Left cardiac atrium (tissue), 4 donors: ENCODE data around the gene ADM2. TPM values are rescaled to one million over a fixed set of nuclear protein-coding genes. Genes with fewer than 3 reads are reported as not detected.

Source experiments
- ATAC-seq, 2 donors: fragments of 200-7000 bp; cut with Tn5 transposase; one replicate each; pipeline ENCODE4 v1.9.1; 2020; ENCODE audit warnings: mild to moderate bottlenecking in 2 of 2, moderate library complexity in 2 of 2
- DNase-seq: peaks from one replicate; pipeline ENCODE4 v3.0.0-alpha.2; 2020
- intact Hi-C, 2 donors: fragments of 100-400 bp; cut with DNase I; formaldehyde crosslinking; loops; one replicate each; pipeline versions ENCODE4 v1.14.1 to v1.15.1; 2022 to 2023
- total RNA-seq, 2 donors: library from RNA; stranded (reverse); fragmentation: NEBNext Ultra II Directional; extraction: Animal tissue kit (Norgen Biotek cat#: 25700); gene quantifications; one replicate each; pipeline ENCODE4 v1.2.1, GENCODE V29; 2021
- donor health status: DM: no; HTN: yes; CAD: no.
- donor health status: DM: no; HTN: yes; CAD: no; lungs with severe emphysema.
- donor health status: DM: yes; HTN: yes; CAD: no.
- donor health status: Dilated cardiomyopathy.

ADM2 gene
- total RNA-seq, 2 donors from 2014 or later: 0.15 to 0.52 TPM

DNA sequence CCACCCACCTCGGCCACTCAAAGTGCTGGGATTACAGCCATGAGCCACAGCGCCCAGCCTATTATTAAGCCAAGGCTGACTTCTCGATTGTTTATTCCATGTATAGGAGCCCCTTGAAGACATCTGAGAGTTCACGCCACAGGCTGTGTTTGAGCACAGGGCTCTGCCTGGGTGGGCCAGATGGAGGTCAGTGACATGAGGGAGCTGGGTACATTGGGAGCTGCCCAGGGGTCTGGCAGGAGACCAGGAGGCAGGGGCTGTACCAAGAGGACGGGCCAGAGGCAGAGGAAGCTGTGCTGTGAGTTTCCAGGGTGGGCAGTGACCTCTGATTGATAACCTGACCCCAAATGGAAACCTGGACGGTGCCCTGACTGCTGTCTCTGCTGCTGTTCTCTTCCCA is 20.8 kb downstream of the ADM2 start:
- DNase-seq (no peak), ATAC-seq (no peak)

DNA sequence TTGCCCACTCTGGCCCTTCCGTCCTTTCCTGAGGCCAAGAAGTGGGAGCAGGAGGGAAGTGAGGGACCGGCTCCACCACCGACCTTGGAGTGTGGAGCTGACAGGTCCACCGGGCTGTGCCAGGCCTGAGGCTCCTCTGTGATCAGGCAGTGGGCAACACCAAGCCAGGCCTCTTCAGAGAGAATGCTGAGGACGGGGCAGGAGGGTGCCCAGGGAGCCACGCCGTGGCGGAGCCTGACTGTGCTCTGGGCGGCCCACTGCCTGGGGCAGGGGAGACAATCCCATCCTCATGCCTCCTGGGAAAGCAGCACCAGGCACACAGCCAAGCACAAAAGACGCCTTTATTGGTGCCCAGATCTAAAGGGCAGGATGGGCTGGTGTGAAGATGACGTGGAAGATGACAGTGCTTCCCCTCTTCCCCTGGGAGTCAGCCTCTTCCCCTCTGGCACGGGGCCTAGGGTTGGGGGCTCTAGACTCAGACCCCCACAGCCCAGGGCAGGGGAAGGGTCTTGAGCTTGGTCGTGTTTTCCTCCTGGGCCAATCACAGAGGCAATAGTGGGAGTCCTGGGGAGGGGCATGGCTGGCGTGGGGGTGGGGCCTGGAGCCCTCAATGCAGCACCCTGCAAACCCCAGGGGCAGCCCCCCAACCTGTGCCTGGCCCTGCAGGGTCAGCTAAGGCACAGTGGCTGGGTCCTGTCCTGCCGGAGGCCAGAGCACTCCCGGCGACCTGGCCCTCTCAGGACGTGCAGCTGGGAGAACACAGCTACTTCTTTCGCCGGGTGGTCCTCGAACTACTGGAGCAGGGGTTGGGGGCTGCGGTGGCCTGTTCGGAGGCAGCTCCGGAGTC is 21.5 kb downstream of the ADM2 start:
- DNase-seq (no peak), ATAC-seq (no peak)
- intact Hi-C loops: loop anchor here in 1 of 2 donors (10.0 kb wide), 1 partner anchor 258 kb away; the partner anchor contains the start of gene TUBGCP6

More for the DNA sequence above, 20.8 kb downstream of the ADM2 start:
- intact Hi-C loops: loop anchor here in 1 of 2 donors (10.0 kb wide), 1 partner anchor 257 kb away; the partner anchor contains the start of gene TUBGCP6

DNA sequence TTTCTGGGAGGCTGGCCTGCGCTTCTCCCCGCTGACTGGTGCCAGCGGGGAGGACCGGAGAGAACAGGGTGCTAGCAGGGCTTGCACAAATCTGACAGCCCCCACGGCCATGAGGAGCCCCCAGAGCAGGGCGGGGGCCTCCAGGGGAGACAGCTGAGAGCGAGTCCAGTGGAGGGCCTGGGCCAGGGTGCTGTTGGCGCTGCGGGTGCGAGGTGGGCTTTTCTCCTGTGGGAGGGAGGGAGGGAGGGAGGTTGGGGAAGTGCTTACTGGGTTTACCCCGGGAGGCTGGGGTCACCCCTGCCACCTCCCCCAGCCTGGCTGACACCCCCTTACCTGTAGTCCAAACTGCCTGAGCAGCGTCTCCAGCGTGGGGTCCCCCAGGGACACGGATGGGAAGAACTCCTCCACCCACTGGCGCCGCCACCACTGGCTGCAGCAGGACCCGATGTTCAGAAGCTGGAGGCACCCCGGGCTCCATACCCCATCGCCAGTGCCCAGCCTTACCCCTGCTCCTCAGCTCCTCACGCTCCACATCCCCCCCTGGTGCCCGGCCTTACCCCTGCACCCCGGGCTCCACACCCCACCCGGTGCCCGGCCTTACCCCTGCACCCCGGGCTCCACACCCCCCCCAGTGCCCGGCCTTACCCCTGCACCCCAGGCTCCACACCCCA is 22.3 kb downstream of the ADM2 start:
- ATAC-seq: no peak
- no peak for DNase-seq
- intact Hi-C loops: loop anchor here in 1 of 2 donors (10.0 kb wide), 1 partner anchor 259 kb away; the partner anchor contains the start of gene TUBGCP6

DNA sequence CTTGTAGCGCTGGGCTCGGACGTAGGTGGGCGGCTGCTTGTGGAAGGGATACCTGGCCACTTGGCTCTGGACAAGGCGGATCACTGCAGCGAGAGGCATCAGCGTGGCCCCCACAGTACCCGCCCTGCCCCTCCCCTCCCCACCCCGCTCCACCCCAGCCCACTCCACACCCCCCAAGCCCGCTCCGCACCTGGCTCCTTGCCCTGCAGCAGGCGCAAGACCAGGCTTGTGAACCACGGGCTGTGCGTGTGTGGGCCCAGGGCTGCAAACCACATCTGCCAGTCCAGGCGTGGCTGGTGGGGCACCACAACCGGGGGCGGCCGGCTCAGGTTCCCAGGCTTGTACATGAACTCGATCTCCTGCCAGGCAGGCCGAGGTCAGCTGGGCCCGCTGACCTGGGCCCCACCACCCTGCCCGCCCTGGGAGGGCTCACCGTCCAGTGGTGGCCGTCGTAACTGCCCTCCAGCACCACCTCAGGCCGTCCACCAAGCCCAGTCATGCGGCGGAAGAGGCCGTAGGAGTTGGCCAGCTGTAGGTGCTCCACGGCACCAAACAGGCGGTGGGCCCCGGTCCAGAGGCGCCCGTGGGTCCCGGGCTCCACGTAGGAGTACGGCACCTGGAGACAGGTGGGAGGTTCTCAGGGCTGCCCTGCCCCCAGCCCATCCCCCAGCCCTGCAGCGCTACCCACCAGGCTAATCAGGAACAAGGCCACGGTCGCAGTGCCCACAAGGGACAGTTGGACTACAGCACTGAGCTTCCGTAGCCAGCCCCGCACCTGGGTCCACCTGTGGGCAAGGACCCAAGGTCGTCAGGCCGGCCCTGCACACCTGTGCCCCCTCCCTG is 23.2 kb downstream of the ADM2 start:
- intact Hi-C loops: loop anchor here in 1 of 2 donors (10.0 kb wide), 1 partner anchor 260 kb away; the partner anchor contains the start of gene TUBGCP6
- DNase-seq (no peak), ATAC-seq (no peak)

DNA sequence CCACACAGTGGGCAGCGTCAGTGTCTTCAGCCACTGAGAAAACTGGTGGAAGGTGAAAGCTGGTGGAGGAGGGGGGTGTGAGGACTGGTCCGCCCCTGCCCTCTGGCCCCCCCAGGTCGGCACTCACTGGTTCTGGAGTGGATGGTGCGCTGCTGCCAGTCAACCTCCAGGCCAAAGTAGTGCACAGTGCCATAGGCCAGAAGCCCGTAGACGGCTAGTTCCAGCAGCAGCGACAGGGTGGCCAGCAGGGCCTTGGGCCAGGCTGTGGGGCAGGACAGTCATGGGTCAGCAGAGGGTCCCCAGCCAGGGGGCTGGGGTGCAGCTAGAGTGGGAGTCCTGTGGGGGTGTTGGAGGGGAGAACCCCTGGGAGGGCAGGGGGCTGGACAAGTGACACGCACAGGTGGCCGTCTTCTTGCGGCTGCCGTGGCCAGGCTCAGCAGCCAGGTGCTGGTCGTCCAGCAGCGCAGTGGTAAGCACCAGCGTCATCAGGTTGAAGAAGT is 24.0 kb downstream of the ADM2 start:
- intact Hi-C loops: loop anchor here in 1 of 2 donors (10.0 kb wide), 1 partner anchor 261 kb away; the partner anchor contains the start of gene TUBGCP6
- DNase-seq (no peak), ATAC-seq (no peak)

DNA sequence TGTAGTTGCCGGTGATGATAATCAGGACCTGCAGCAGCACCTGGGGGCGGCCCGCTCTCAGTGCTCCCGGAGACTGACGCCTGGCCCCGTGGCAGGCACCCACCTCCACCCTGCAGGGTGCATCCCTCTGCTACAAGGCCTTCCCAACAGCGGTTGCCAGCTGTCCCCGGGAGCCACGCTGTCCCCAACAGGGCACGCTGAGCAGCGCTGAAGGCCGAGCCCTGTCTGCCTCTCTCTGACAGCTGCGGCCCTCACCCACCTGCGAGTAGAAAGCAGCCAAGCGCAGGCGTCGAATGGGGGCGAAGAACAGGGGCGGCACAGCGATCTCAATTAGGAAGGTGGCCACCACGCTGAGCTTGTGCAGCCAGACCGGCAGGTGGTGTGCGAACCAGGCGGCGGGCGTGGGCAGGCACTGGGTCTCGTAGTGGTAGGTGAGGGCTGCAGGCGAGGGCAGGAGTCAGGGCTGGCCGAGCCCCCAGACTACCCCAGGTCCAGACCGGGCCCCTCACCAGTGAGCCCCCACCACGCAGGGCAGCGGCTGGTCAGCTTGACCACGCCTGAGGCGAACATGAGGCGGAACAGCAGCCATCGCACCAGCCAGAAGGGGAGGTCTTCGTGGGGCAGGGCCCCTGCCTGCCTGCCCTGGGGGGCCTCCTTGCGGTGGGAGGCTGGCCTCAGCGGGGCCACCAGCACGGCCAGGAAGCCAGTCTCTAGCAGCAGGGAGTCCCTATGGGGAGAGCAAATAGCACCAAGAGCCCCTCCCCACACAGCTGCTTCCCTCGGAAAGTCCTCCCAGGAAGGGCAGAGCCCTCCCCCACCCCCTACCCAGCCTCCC is 24.6 kb downstream of the ADM2 start:
- DNase-seq: no peak
- no peak for ATAC-seq
- intact Hi-C loops: loop anchor here in 1 of 2 donors (10.0 kb wide), 1 partner anchor 261 kb away; the partner anchor contains the start of gene TUBGCP6

DNA sequence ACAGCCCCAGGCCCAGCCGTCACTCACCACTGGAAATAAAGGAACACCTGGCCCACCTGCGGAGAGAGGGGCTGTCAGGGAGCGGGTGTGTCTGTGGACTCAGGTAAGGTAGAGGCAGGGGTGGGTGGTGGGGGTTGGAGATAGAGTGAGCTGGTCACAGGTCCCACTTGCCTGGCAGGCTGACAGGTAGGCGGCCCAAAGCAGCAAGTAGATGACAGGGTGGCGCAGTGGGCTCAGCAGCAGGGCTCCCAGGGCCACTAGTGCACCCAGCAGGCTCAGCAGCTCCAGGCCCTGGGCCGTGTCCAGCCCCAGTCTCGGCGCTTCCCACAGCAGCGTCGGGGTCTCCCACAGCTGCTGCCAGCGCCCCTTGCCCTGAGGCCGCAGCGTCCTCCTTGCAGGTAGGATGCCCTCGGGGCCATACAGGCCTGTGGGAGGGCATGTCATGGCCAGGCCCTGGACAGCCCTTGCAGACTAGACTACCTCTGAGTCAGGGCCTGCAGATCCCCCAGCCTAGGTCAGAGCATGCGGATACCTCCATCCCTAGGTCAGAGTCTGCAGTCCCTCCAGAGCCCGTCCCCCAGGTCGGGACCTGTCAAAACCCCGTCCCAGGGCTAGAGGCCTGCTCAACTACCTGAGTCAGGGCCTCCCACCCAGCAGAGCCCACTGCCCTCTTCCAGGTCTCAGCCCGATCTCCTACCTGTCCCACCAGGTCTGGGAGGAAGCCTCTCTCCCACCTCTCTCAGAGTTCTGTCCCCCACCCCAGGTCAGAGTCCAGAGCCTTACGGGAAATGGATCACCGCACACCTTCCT is 25.5 kb downstream of the ADM2 start:
- DNase-seq (no peak), ATAC-seq (peak in 1 of 2 donors; percentile 12)
- intact Hi-C loops: loop anchor here in 1 of 2 donors (10.0 kb wide), 1 partner anchor 262 kb away; the partner anchor contains the start of gene TUBGCP6

DNA sequence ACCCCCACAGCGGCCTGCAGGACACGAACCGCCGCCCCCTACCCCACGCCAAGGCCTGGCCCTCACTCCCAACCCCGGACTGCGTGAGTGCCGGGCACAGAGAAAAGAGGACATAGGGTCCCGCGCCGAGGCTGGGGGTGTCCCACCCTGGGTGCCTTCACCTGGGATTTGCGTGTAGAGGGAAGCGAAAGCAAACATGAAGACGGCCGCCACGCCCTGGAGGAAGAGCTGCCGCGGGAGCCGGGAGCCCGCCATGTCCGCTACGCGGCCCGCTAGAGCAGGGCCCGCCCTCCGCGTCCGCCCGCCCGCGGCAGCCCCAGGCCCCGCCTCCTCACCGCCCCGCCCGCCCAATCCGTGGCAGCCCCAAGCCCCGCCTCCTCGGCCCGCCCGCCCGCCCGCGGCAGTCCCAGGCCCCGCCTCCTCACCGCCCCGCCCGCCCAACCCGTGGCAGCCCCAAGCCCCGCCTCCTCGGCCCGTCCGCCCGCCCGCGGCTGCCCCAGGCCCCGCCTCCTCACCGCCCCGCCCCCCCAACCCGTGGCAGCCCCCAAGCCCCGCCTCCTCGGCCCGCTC is 26.2 kb downstream of the ADM2 start, which contains the start of gene LMF2:
Gene LMF2, minus strand, starts transcription at position 282 of the 570 bp plus-strand sequence. Its CDS starts 27 bp downstream, at position 255.
- DNase-seq: peak; percentile 91
- intact Hi-C loops: loop anchor here in 1 of 2 donors (10.0 kb wide), 1 partner anchor 263 kb away; the partner anchor contains the start of gene TUBGCP6
- ATAC-seq: peak; percentile 84 to 88

DNA sequence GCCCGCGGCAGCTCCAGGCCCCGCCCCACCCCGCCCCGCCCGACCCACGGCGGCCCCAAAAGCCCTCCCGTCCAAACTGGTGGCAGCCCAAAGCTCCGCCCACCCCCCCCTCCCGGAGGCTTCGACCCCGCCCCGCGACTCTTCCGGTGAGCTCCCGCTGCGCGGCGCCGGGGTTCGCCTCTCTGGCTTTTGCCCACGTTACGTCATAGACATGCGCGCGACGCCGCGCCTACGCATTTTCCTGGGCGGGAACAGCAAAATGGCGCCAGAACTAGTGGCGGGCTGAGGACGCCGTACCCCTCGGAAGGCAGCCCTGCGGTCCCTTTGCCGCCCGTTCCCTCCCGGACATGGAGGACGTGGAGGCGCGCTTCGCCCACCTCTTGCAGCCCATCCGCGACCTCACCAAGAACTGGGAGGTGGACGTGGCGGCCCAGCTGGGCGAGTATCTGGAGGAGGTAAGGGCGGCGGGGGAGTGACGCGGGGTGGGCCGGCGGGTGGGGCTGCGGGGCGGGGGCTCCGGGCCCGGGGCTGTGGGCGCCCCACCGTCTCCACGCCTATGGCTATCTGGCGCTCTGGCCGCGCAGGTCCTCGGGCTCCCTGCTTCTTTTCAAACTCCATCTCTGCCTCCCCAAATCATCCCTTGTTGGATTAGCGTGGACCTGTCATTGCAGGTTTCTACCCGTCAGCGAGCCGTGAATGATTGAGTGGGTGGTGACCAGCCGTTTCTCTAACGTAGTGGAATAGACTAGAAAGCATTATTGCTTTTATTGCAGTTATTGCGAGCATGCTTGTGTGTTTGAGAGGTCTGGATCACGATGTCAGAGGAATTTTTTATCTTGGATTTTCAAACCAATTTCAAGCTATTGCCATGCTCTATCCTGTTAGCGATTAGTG is 26.9 kb downstream of the ADM2 start, which contains the start of gene NCAPH2:
Gene NCAPH2, plus strand, starts transcription at position 234 of the 894 bp plus-strand sequence. Its CDS starts 114 bp downstream, at position 348.
- DNase-seq (peak; percentile 96), ATAC-seq (peak; percentile 80 to 85)
- intact Hi-C loops: loop anchor here in 1 of 2 donors (10.0 kb wide), 1 partner anchor 263 kb away; the partner anchor contains the start of gene TUBGCP6

DNA sequence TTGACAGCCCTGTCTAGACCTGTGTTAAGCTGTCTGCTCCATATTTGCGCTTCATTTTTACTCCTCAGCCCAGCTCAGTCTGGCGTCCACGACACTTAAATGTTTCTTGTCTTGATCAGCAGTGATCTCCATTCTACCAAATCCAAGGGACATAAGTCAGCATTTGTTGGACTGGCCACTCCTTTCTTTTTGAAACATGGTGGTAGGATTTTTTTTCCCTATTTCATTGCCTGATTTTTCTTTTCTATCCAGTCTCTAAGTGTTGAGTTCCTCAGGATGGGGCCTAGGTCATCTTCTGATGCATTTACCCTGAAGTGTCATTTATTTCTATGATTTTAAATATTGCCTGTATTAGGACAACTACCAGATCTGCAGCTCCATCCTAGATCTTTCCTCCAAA is 27.6 kb downstream of the ADM2 start:
- no peak for ATAC-seq

DNA sequence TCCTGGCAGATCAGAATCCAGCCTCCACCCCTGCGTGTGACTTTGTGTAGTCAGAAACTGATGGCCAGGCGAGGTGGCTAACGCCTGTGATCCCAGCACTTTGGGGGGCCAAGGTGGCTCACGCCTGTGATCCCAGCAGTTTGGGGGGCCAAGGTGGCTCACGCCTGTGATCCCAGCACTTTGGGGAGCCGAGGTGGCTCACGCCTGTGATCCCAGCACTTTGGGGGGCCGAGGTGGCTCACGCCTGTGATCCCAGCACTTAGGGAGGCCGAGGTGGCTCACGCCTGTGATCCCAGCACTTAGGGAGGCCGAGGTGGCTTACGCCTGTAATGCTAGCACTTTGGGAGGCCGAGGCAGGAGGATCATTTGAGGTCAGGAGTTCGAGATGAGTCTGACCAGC is 31.8 kb downstream of the ADM2 start:
- ATAC-seq: no peak
- DNase-seq: no peak
- intact Hi-C loops: no loop called here

More for the DNA sequence above, 27.6 kb downstream of the ADM2 start:
- no peak for DNase-seq
- intact Hi-C loops: loop anchor here in 1 of 2 donors (10.0 kb wide), 1 partner anchor 264 kb away; the partner anchor contains the start of gene TUBGCP6

DNA sequence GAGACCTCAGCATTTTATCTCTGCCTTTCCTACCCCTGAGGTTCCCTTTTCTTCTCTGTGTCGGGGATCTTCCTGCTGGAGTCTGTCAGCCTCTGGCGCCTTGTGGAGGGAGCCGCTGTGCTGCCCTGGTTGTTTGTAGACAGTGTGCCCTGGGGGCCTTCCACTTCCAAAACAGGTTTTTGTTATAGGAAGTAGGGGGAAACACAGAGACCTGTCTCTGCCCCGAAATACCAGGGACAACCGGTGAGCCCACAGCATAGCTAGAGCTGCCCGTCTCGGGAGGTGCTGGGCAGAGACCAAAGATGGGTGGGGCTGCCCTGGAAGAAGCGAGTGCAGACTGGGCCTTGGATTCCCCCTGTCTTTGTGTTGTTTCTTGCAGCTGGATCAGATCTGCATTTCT is 34.7 kb downstream of the ADM2 start:
- DNase-seq (no peak), ATAC-seq (no peak)
- intact Hi-C loops: no loop called here

DNA sequence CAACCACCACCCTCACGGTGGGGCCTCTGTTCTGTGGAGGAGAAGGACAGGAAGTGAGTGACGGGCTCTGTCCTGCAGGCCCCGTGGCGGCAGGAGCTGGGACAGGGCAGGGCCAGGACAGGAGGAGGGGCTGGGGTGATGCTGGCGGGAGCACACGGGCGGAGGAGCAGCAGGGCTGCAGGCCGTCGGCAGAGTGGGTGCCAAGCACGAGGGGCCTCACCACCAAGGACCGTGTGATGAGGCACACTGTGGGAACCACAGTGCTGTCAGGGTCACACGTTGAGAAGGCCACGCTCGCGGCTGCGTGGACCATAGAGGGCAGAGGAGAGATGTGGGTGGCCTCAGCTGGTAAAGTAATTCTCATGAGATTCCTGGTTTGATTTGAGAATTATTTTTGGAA is 35.5 kb downstream of the ADM2 start:
- no peak for ATAC-seq
- intact Hi-C loops: no loop called here
- no peak for DNase-seq

DNA sequence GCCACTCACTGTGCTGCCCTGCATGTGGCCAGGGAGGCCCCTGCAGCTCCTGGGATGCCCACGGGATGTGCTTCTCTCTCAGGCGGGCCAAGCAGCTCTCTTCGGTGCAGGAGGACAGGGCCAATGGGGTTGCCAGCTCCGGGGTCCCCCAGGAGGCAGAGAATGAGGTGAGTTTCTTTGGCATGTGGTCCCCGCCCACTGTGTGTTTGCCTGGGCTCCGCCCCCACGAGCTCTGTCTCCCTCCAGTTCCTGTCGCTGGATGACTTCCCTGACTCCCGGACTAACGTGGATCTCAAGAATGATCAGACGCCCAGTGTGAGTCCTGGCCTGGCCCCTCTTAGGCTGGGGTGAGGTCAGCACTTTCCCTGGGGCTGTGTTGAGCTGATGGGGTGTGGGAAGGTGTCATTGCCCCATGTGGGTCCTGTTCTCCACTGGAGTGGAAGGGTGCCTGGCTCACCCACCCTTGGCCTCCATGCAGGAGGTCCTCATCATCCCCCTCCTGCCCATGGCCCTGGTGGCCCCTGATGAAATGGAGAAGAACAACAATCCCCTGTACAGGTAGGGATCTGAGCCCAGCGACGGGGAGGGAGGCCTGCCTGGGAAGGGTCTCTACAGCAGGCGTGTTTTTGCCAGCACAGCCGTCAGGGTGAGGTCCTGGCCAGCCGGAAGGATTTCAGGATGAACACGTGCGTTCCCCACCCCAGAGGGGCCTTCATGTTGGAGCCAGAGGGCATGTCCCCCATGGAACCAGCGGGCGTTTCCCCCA is 36.3 kb downstream of the ADM2 start:
- intact Hi-C loops: no loop called here
- ATAC-seq (no peak), DNase-seq (no peak)
